Body of pancreas (tissue), 4 donors: ENCODE data around the gene ASPDH.

Experiments used
- CTCF ChIP-seq, 7 experiments: fragments of 450-650 bp in 4 of 7; fragments of 200-600 bp in 3 of 7; sonication (generic) in 3 of 7; IDR thresholded peaks; one replicate each; pipeline ENCODE4 v1.5.1; 2016 to 2019; ENCODE audit warnings: antibody characterized with exemption in 7 of 7
- POLR2A ChIP-seq, 3 donors: fragments of 450-650 bp; IDR thresholded peaks; one replicate each; pipeline ENCODE4 v1.6.1; 2016; ENCODE audit warnings: antibody characterized with exemption in 3 of 3, mild to moderate bottlenecking in 2 of 3

GRCh38 chr19:50489461-50490011, 24.2 kb downstream of the ASPDH start:
- TF ChIP-seq CTCF (IDR thresholded peaks at IDR 0.05) (no peak), POLR2A (IDR thresholded peaks at IDR 0.05) (no peak)
